ENCODE results near the gene KLHL33.

DNA sequence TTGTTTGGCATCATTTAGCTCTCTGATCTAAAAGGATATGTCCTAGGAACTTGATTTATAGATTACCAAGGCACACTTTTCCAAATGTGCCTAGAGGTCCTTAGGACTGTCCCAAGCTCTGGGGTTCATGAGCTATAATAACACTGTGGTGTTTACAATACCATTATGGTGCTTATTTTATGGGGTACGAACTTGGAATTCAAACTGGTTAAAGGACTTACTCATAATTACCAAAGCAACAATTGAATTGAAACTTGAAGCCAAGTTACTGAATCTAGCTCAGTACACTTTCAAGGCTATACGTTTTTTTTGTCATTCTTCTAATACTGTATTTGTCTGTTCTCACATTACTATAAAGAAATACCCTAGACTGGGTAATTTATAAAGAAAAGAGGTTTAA, 13.1 kb downstream of the KLHL33 start:
- TF ChIP-seq, protein P1, sequence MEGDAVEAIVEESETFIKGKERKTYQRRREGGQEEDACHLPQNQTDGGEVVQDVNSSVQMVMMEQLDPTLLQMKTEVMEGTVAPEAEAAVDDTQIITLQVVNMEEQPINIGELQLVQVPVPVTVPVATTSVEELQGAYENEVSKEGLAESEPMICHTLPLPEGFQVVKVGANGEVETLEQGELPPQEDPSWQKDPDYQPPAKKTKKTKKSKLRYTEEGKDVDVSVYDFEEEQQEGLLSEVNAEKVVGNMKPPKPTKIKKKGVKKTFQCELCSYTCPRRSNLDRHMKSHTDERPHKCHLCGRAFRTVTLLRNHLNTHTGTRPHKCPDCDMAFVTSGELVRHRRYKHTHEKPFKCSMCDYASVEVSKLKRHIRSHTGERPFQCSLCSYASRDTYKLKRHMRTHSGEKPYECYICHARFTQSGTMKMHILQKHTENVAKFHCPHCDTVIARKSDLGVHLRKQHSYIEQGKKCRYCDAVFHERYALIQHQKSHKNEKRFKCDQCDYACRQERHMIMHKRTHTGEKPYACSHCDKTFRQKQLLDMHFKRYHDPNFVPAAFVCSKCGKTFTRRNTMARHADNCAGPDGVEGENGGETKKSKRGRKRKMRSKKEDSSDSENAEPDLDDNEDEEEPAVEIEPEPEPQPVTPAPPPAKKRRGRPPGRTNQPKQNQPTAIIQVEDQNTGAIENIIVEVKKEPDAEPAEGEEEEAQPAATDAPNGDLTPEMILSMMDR (IDR thresholded peaks at IDR 0.05), result no peak
- TF ChIP-seq POLR2A (IDR thresholded peaks at IDR 0.05) (no peak), EP300 (IDR thresholded peaks at IDR 0.05) (no peak)
